ENCODE data around the gene RFX5. TPM values are rescaled to one million over a fixed set of nuclear protein-coding genes. Genes with fewer than 3 reads are reported as not detected.
A peak's percentile ranks its signal among the peaks of the same experiment; 100 is the strongest.
"Not testable (repeated sequence)": the region's sequence is repeated elsewhere in the genome, so short reads cannot be mapped to it uniquely, and the experiment has no call there.

The RFX5 gene
- 31.1 TPM for polyA plus RNA-seq (2013, experiment 1 of 2)
- polyA plus RNA-seq (2013, experiment 2 of 2), result 32.1 TPM

GRCh38 chr1:151346769-151347522 lies at the start of gene RFX5:
Gene RFX5, minus strand, starts transcription at chr1:151347252. Its CDS starts 932 bp downstream, at chr1:151346320.
- Histone ChIP-seq H2AK5ac (ENCODE audit: low read length, severe bottlenecking) (peak within 1 kb of the TSS; percentile 89), H3K36me3 (ENCODE audit: control insufficient read depth in 1 of 2, insufficient read depth in 2 of 2, low read depth in 1 of 2, low read length in 2 of 2) (peaks cover 30 to 38% of the 10 kb centered on the region in 2 experiments), H3K23ac (ENCODE audit: low read length in 2 of 2) (no peak within 1 kb of the TSS), H3K9me3 (ENCODE audit: control insufficient read depth, low read length) (no peaks in the 10 kb centered on the region), H3K4me2 (ENCODE audit: low read length, poor library complexity, severe bottlenecking) (peak within 1 kb of the TSS; percentile 74), H4K91ac (ENCODE audit: low read length) (no peak within 1 kb of the TSS), H3K9ac (ENCODE audit: low read length) (peak within 1 kb of the TSS; percentile 95), H3K4ac (ENCODE audit: low read depth in 1 of 2, low read length in 2 of 2) (peak within 1 kb of the TSS; percentile 58 to 77), H2BK120ac (ENCODE audit: low read depth, low read length) (no peak within 1 kb of the TSS), H2BK15ac (ENCODE audit: low read depth, poor library complexity, severe bottlenecking) (peak within 1 kb of the TSS; percentile 41), H3K79me1 (replicated peaks; ENCODE audit: low read length, poor library complexity, severe bottlenecking) (peaks cover 19% of the 10 kb centered on the region), H4K8ac (ENCODE audit: low read length) (peak within 1 kb of the TSS; percentile 66), H3K27me3 (ENCODE audit: control insufficient read depth in 1 of 2, insufficient read depth in 1 of 2, low read length in 2 of 2) (no peaks in the 10 kb centered on the region), H3K4me1 (ENCODE audit: control insufficient read depth, insufficient read depth, low read depth, low read length) (peaks cover 9% of the 10 kb centered on the region), H3K27ac (ENCODE audit: low read length, poor library complexity, severe bottlenecking) (peak within 1 kb of the TSS; percentile 87), H3K18ac (ENCODE audit: low read depth in 1 of 2, low read length in 2 of 2) (peak within 1 kb of the TSS; percentile 79 to 84), H2AFZ (ENCODE audit: low read depth, low read length) (peak within 1 kb of the TSS; percentile 39), H3K14ac (ENCODE audit: low read length in 2 of 2) (no peak within 1 kb of the TSS), H2BK5ac (ENCODE audit: low read depth, low read length, poor library complexity, severe bottlenecking) (peak within 1 kb of the TSS; percentile 70), H3K4me3 (ENCODE audit: insufficient read depth in 1 of 2, low read depth in 1 of 2, low read length in 2 of 2) (peak within 1 kb of the TSS; percentile 67 to 92), H2BK12ac (ENCODE audit: low read length in 2 of 2) (peak within 1 kb of the TSS; percentile 8 to 72)
- peak; percentile 99 for DNase-seq
- 1% methylated on average over 21 of the region's 38 CpGs for WGBS

- H2BK15ac ChIP-seq (ENCODE audit: low read depth, poor library complexity, severe bottlenecking); H3K27ac ChIP-seq (ENCODE audit: low read length, poor library complexity, severe bottlenecking); H3K27me3 ChIP-seq (ENCODE audit: control insufficient read depth in 1 of 2, insufficient read depth in 1 of 2, low read length in 2 of 2); H3K9me3 ChIP-seq (ENCODE audit: control insufficient read depth, low read length); H2BK12ac ChIP-seq (ENCODE audit: low read length in 2 of 2); H2BK120ac ChIP-seq (ENCODE audit: low read depth, low read length); H3K79me1 ChIP-seq (replicated peaks; ENCODE audit: low read length, poor library complexity, severe bottlenecking); H4K91ac ChIP-seq (ENCODE audit: low read length); H3K4me3 ChIP-seq (ENCODE audit: insufficient read depth in 1 of 2, low read depth in 1 of 2, low read length in 2 of 2); H2BK5ac ChIP-seq (ENCODE audit: low read depth, low read length, poor library complexity, severe bottlenecking); H3K9ac ChIP-seq (ENCODE audit: low read length); H3K18ac ChIP-seq (ENCODE audit: low read depth in 1 of 2, low read length in 2 of 2); H3K4me2 ChIP-seq (ENCODE audit: low read length, poor library complexity, severe bottlenecking); H3K4me1 ChIP-seq (ENCODE audit: control insufficient read depth, insufficient read depth, low read depth, low read length); H2AK5ac ChIP-seq (ENCODE audit: low read length, severe bottlenecking); H3K4ac ChIP-seq (ENCODE audit: low read depth in 1 of 2, low read length in 2 of 2); H3K36me3 ChIP-seq (ENCODE audit: control insufficient read depth in 1 of 2, insufficient read depth in 2 of 2, low read depth in 1 of 2, low read length in 2 of 2); H4K8ac ChIP-seq (ENCODE audit: low read length); H3K14ac ChIP-seq (ENCODE audit: low read length in 2 of 2); DNase-seq; H2AFZ ChIP-seq (ENCODE audit: low read depth, low read length); H3K23ac ChIP-seq (ENCODE audit: low read length in 2 of 2): not testable (repeated sequence)
- WGBS, result 93% methylated on average over 3 of the region's 5 CpGs
Observed at GRCh38 chr1:151396265-151396664, 49.2 kb upstream of the RFX5 start.

- Histone ChIP-seq H3K4me2 (ENCODE audit: low read length, poor library complexity, severe bottlenecking) (no peak overlapping the region), H2AFZ (ENCODE audit: low read depth, low read length) (no peak overlapping the region), H2BK5ac (ENCODE audit: low read depth, low read length, poor library complexity, severe bottlenecking) (no peak overlapping the region), H4K91ac (ENCODE audit: low read length) (no peak overlapping the region), H2BK15ac (ENCODE audit: low read depth, poor library complexity, severe bottlenecking) (no peak overlapping the region), H3K14ac (ENCODE audit: low read length in 2 of 2) (no peak overlapping the region), H3K4me1 (ENCODE audit: control insufficient read depth, insufficient read depth, low read depth, low read length) (no peaks in the 10 kb centered on the region), H3K18ac (ENCODE audit: low read depth in 1 of 2, low read length in 2 of 2) (no peak overlapping the region), H3K27me3 (ENCODE audit: control insufficient read depth in 1 of 2, insufficient read depth in 1 of 2, low read length in 2 of 2) (no peaks in the 10 kb centered on the region), H4K8ac (ENCODE audit: low read length) (no peak overlapping the region), H2AK5ac (ENCODE audit: low read length, severe bottlenecking) (no peak overlapping the region), H3K4me3 (ENCODE audit: insufficient read depth in 1 of 2, low read depth in 1 of 2, low read length in 2 of 2) (no peak overlapping the region), H2BK12ac (ENCODE audit: low read length in 2 of 2) (no peak overlapping the region), H3K27ac (ENCODE audit: low read length, poor library complexity, severe bottlenecking) (no peak overlapping the region), H3K23ac (ENCODE audit: low read length in 2 of 2) (no peak overlapping the region), H3K9ac (ENCODE audit: low read length) (no peak overlapping the region), H3K9me3 (ENCODE audit: control insufficient read depth, low read length) (no peaks in the 10 kb centered on the region), H3K36me3 (ENCODE audit: control insufficient read depth in 1 of 2, insufficient read depth in 2 of 2, low read depth in 1 of 2, low read length in 2 of 2) (no peaks in the 10 kb centered on the region), H3K79me1 (replicated peaks; ENCODE audit: low read length, poor library complexity, severe bottlenecking) (no peaks in the 10 kb centered on the region), H2BK120ac (ENCODE audit: low read depth, low read length) (no peak overlapping the region), H3K4ac (ENCODE audit: low read depth in 1 of 2, low read length in 2 of 2) (no peak overlapping the region)
- no peak for DNase-seq
Observed at GRCh38 chr1:151393583-151393982, 46.5 kb upstream of the RFX5 start.

GRCh38 chr1:151391079-151391563 lies 44.1 kb upstream of the RFX5 start:
- no peak for DNase-seq
- Histone ChIP-seq H2BK5ac (ENCODE audit: low read depth, low read length, poor library complexity, severe bottlenecking) (no peak overlapping the region), H2BK120ac (ENCODE audit: low read depth, low read length) (no peak overlapping the region), H3K14ac (ENCODE audit: low read length in 2 of 2) (no peak overlapping the region), H2BK15ac (ENCODE audit: low read depth, poor library complexity, severe bottlenecking) (no peak overlapping the region), H2BK12ac (ENCODE audit: low read length in 2 of 2) (no peak overlapping the region), H3K27ac (ENCODE audit: low read length, poor library complexity, severe bottlenecking) (no peak overlapping the region), H3K79me1 (replicated peaks; ENCODE audit: low read length, poor library complexity, severe bottlenecking) (no peaks in the 10 kb centered on the region), H3K23ac (ENCODE audit: low read length in 2 of 2) (no peak overlapping the region), H4K8ac (ENCODE audit: low read length) (no peak overlapping the region), H3K27me3 (ENCODE audit: control insufficient read depth in 1 of 2, insufficient read depth in 1 of 2, low read length in 2 of 2) (no peaks in the 10 kb centered on the region), H3K4me1 (ENCODE audit: control insufficient read depth, insufficient read depth, low read depth, low read length) (no peaks in the 10 kb centered on the region), H3K36me3 (ENCODE audit: control insufficient read depth in 1 of 2, insufficient read depth in 2 of 2, low read depth in 1 of 2, low read length in 2 of 2) (no peaks in the 10 kb centered on the region), H3K4me2 (ENCODE audit: low read length, poor library complexity, severe bottlenecking) (no peak overlapping the region), H3K18ac (ENCODE audit: low read depth in 1 of 2, low read length in 2 of 2) (no peak overlapping the region), H4K91ac (ENCODE audit: low read length) (no peak overlapping the region), H3K9ac (ENCODE audit: low read length) (no peak overlapping the region), H3K9me3 (ENCODE audit: control insufficient read depth, low read length) (no peaks in the 10 kb centered on the region), H3K4me3 (ENCODE audit: insufficient read depth in 1 of 2, low read depth in 1 of 2, low read length in 2 of 2) (no peak overlapping the region), H2AFZ (ENCODE audit: low read depth, low read length) (no peak overlapping the region), H2AK5ac (ENCODE audit: low read length, severe bottlenecking) (no peak overlapping the region), H3K4ac (ENCODE audit: low read depth in 1 of 2, low read length in 2 of 2) (no peak overlapping the region)
- WGBS, result 80% methylated on average over 1 of the region's 3 CpGs

All from mesenchymal stem cell (in vitro differentiated cells and primary cell).